Activated naive CD4-positive, alpha-beta T cell treated with anti-CD3 and anti-CD28 coated beads, Interleukin-2, amount 50 U/mL, for 72 hours (primary cell): Measurements from ENCODE around the gene CORO7. TPM values are rescaled to one million over a fixed set of nuclear protein-coding genes. Genes with fewer than 3 reads are reported as not detected.
"Not testable (repeated sequence)": the region's sequence is repeated elsewhere in the genome, so short reads cannot be mapped to it uniquely, and the experiment has no call there.

Experiments used
- ATAC-seq, 2 donors: fragments of 150-1000 bp; cut with Tn5 transposase; 2 replicates each; pipeline ENCODE4 v1.10.0; 2021; ENCODE audit warnings: mild to moderate bottlenecking in 2 of 2, moderate library complexity in 2 of 2
- DNase-seq, 2 donors: peaks; one replicate each; pipeline ENCODE4 v3.0.0; 2021 to 2022; ENCODE audit warnings: low spot score in 2 of 2
- H3K27ac Mint-ChIP-seq, 2 donors: one replicate each; pipeline ENCODE4 v1.8.0; 2022; ENCODE audit warnings: mild to moderate bottlenecking in 2 of 2, mixed read lengths in 2 of 2
- H3K36me3 Mint-ChIP-seq, 2 donors: one replicate each; pipeline ENCODE4 v1.8.0; 2022; ENCODE audit warnings: mixed read lengths in 2 of 2
- H3K9me3 Mint-ChIP-seq, 2 donors: one replicate each; pipeline ENCODE4 v1.8.0; 2022; ENCODE audit warnings: mixed read lengths in 2 of 2
- total RNA-seq, 2 donors: library from RNA; stranded (reverse); gene quantifications; one replicate each; pipeline ENCODE4 v1.2.3, GENCODE V29; 2022

The CORO7 gene
- total RNA-seq, 2 donors from 2014 or later = 52.5 to 65.9 TPM

GRCh38 chr16:4410335-4411075 is 5.9 kb downstream of the CORO7 start:
- ATAC-seq = no peak
- no peak overlapping the region for H3K27ac Mint-ChIP-seq

GRCh38 chr16:4409081-4409932 is 7.1 kb downstream of the CORO7 start:
- DNase-seq = no peak
- Mint-ChIP-seq H3K27ac (peak overlapping the region in 1 of 2 donors; percentile 50), H3K36me3 (no peaks in the 10 kb centered on the region), H3K9me3 (no peaks in the 10 kb centered on the region)
- no peak for ATAC-seq

More at GRCh38 chr16:4410335-4411075, 5.9 kb downstream of the CORO7 start:
- Mint-ChIP-seq H3K36me3 (peaks cover 0 to 3% of the 10 kb centered on the region in 2 donors), H3K9me3 (no peaks in the 10 kb centered on the region)
- no peak for DNase-seq

- Mint-ChIP-seq H3K36me3 (no peaks in the 10 kb centered on the region), H3K9me3 (no peaks in the 10 kb centered on the region), H3K27ac (no peak overlapping the region)
- no peak for DNase-seq
- ATAC-seq = no peak
Measured at GRCh38 chr16:4408323-4408690, 8.1 kb downstream of the CORO7 start.

- ATAC-seq = no peak
- no peak for DNase-seq
- no peak overlapping the region for H3K27ac Mint-ChIP-seq
- H3K9me3 Mint-ChIP-seq = no peaks in the 10 kb centered on the region
- no peaks in the 10 kb centered on the region for H3K36me3 Mint-ChIP-seq
Measured at GRCh38 chr16:4407543-4408322, 8.7 kb downstream of the CORO7 start.

GRCh38 chr16:4404967-4405696 is 11.3 kb downstream of the CORO7 start:
- ATAC-seq = no peak
- H3K27ac Mint-ChIP-seq = no peak overlapping the region
- no peaks in the 10 kb centered on the region for H3K9me3 Mint-ChIP-seq
- no peak for DNase-seq
- no peaks in the 10 kb centered on the region for H3K36me3 Mint-ChIP-seq

GRCh38 chr16:4404247-4404966 is 12.0 kb downstream of the CORO7 start:
- ATAC-seq (peak in 1 of 2 donors; percentile 53), DNase-seq (peak in 1 of 2 donors; percentile 60)
- no peaks in the 10 kb centered on the region for H3K9me3 Mint-ChIP-seq
- peak overlapping the region in 1 of 2 donors; percentile 16 for H3K27ac Mint-ChIP-seq
- H3K36me3 Mint-ChIP-seq = no peaks in the 10 kb centered on the region

GRCh38 chr16:4403133-4403949 is 13.1 kb downstream of the CORO7 start:
- Mint-ChIP-seq H3K36me3 (no peaks in the 10 kb centered on the region), H3K27ac (no peak overlapping the region)

GRCh38 chr16:4402439-4403132 is 13.8 kb downstream of the CORO7 start:
- Mint-ChIP-seq H3K36me3 (no peaks in the 10 kb centered on the region), H3K27ac (peak overlapping the region in 1 of 2 donors; percentile 63), H3K9me3 (no peaks in the 10 kb centered on the region)
- DNase-seq (peak; percentile 70 to 81), ATAC-seq (peak; percentile 76 to 90)

More at GRCh38 chr16:4403133-4403949, 13.1 kb downstream of the CORO7 start:
- peak; percentile 1 to 2 for ATAC-seq
- no peak for DNase-seq
- H3K9me3 Mint-ChIP-seq = no peaks in the 10 kb centered on the region

- ATAC-seq (no peak), DNase-seq (no peak)
- Mint-ChIP-seq H3K9me3 (no peaks in the 10 kb centered on the region), H3K36me3 (no peaks in the 10 kb centered on the region), H3K27ac (peak overlapping the region in 1 of 2 donors; percentile 63)
Measured at GRCh38 chr16:4401510-4401909, 14.9 kb downstream of the CORO7 start.

GRCh38 chr16:4401094-4401501 is 15.3 kb downstream of the CORO7 start:
- ATAC-seq (no peak), DNase-seq (no peak)
- no peaks in the 10 kb centered on the region for H3K36me3 Mint-ChIP-seq
- H3K9me3 Mint-ChIP-seq = no peaks in the 10 kb centered on the region
- peak overlapping the region in 1 of 2 donors; percentile 63 for H3K27ac Mint-ChIP-seq

- ATAC-seq (no peak), DNase-seq (no peak)
- H3K9me3 Mint-ChIP-seq = no peaks in the 10 kb centered on the region
- no peak overlapping the region for H3K27ac Mint-ChIP-seq
- no peaks in the 10 kb centered on the region for H3K36me3 Mint-ChIP-seq
Measured at GRCh38 chr16:4399001-4399730, 17.2 kb downstream of the CORO7 start.

GRCh38 chr16:4395055-4395726 is 21.2 kb downstream of the CORO7 start:
- peak overlapping the region in 1 of 2 donors; percentile 53 for H3K27ac Mint-ChIP-seq
- H3K36me3 Mint-ChIP-seq = no peaks in the 10 kb centered on the region
- ATAC-seq = no peak
- no peak for DNase-seq
- no peaks in the 10 kb centered on the region for H3K9me3 Mint-ChIP-seq

GRCh38 chr16:4393850-4394249 is 22.5 kb downstream of the CORO7 start:
- H3K9me3 Mint-ChIP-seq, H3K27ac Mint-ChIP-seq, ATAC-seq: not testable (repeated sequence)

More at GRCh38 chr16:4393850-4394249, 22.5 kb downstream of the CORO7 start:
- DNase-seq, H3K36me3 Mint-ChIP-seq: not testable (repeated sequence)
